CD1c-positive myeloid dendritic cell (primary cell): ENCODE results near the gene GDPGP1.
A peak's percentile ranks its signal among the peaks of the same experiment; 100 is the strongest.
"Not testable (repeated sequence)": the region's sequence is repeated elsewhere in the genome, so short reads cannot be mapped to it uniquely, and the experiment has no call there.

ENCODE experiments used
- DNase-seq: peaks from one replicate; pipeline ENCODE4 v3.0.0-alpha.2; 2016; ENCODE audit errors: extremely low spot score

Gene GDPGP1

GRCh38 chr15:90260731-90261130 is 26.7 kb downstream of the GDPGP1 start:
- DNase-seq, result not testable (repeated sequence)

- no peak for DNase-seq
These were observed 27.8 kb downstream of the GDPGP1 start for GRCh38 chr15:90261811-90262210.

- DNase-seq, result no peak
These were observed 28.4 kb downstream of the GDPGP1 start for GRCh38 chr15:90262426-90262825.

GRCh38 chr15:90264671-90265070 is 30.7 kb downstream of the GDPGP1 start:
- peak; percentile 51 for DNase-seq

GRCh38 chr15:90265271-90266060 is 31.5 kb downstream of the GDPGP1 start, which contains the start of gene NGRN:
TSS of gene NGRN (plus strand) at chr15:90265672. CDS start at chr15:90265713, 41 bp downstream.
- DNase-seq, result peak; percentile 94

- peak; percentile 56 for DNase-seq
These were observed 32.0 kb downstream of the GDPGP1 start for GRCh38 chr15:90266061-90266431.

GRCh38 chr15:90266485-90266884 is 32.5 kb downstream of the GDPGP1 start:
- DNase-seq, result peak; percentile 6

GRCh38 chr15:90268415-90268814 is 34.4 kb downstream of the GDPGP1 start:
- no peak for DNase-seq

GRCh38 chr15:90270502-90271150 is 36.6 kb downstream of the GDPGP1 start:
- no peak for DNase-seq

GRCh38 chr15:90271459-90272166 is 37.6 kb downstream of the GDPGP1 start:
- DNase-seq, result no peak

GRCh38 chr15:90278467-90278866 is 44.5 kb downstream of the GDPGP1 start:
- DNase-seq, result not testable (repeated sequence)

GRCh38 chr15:90280743-90281142 is 46.7 kb downstream of the GDPGP1 start:
- not testable (repeated sequence) for DNase-seq

- DNase-seq, result peak; percentile 19
These were observed 47.6 kb downstream of the GDPGP1 start for GRCh38 chr15:90281637-90282036.

- DNase-seq, result peak; percentile 38
These were observed 52.7 kb downstream of the GDPGP1 start for GRCh38 chr15:90286678-90287077.

- no peak for DNase-seq
These were observed 53.1 kb downstream of the GDPGP1 start for GRCh38 chr15:90287101-90287500.

- no peak for DNase-seq
These were observed 53.9 kb downstream of the GDPGP1 start for GRCh38 chr15:90287946-90288345.

GRCh38 chr15:90291679-90292356 is 57.8 kb downstream of the GDPGP1 start:
- DNase-seq, result no peak

- peak; percentile 63 for DNase-seq
These were observed 59.2 kb downstream of the GDPGP1 start for GRCh38 chr15:90293040-90293810.

- DNase-seq, result no peak
These were observed 60.1 kb downstream of the GDPGP1 start for GRCh38 chr15:90294159-90294558.

GRCh38 chr15:90294601-90295269 is 60.7 kb downstream of the GDPGP1 start:
- no peak for DNase-seq

- no peak for DNase-seq
These were observed 61.2 kb downstream of the GDPGP1 start for GRCh38 chr15:90295270-90295648.
